Measurements from ENCODE around the gene PROCA1. TPM values are rescaled to one million over a fixed set of nuclear protein-coding genes. Genes with fewer than 3 reads are reported as not detected.

PROCA1 gene
- total and polyA plus RNA-seq, 2 of the 13 experiments (the other 11 are each of a cell fraction or from before 2014, with no cell fraction given), result 0.73 to 1.5 TPM

DNA sequence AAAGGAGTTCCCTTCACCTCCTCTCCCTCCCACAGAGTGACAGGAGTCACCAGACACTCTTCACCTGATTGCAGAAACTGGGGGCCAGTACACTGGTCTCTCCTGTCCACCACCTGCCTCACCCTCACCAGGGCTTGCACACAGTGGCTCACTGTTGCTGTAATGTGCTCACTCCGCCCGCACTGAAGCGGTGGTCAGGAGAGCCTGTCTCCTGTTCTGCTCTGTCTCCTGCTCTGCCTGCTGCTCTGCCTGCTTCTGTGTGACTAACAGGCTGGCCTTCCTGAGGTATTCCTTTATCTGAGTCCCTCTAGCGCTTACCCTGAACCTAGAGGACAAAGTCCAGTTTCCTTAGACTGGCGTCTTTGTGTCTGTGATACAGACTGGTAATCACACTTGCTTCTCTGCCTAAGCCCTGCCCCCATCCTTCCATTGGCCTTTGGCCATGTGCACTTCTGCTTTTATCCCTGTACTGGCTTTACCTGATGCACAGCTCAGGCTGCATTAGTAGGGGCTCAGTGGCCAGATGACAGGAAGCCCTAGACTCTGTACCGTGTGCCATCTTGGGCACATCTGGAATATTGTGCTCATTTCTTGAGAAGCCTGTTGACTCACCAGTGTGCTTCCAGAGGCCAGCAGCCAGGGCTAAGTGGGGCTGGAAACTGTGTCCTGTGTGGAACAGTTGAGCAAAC lies 13.3 kb downstream of the PROCA1 start (continued):
- TF ChIP-seq AHDC1 (CRISPR knock-in tag; IDR thresholded peaks at IDR 0.05; ENCODE audit: borderline replicate concordance) (peak; percentile 47; the same call in 1 of the 2 replicates), EED (CRISPR knock-in tag; IDR thresholded peaks at IDR 0.05) (0 out of 2 replicates have a peak, but pooled peaks have one; percentile 34), HIVEP1 (CRISPR knock-in tag; IDR thresholded peaks at IDR 0.05) (peak; percentile 37; the same call in 1 of the 2 replicates), ARID4A (CRISPR knock-in tag; IDR thresholded peaks at IDR 0.05; ENCODE audit: borderline replicate concordance) (peak; percentile 93; the same call in 1 of the 2 replicates), MYPOP (CRISPR knock-in tag; IDR thresholded peaks at IDR 0.05) (no peak), ELF1 (CRISPR knock-in tag; IDR thresholded peaks at IDR 0.05) (peak; percentile 53), ZMAT5 (CRISPR knock-in tag; IDR thresholded peaks at IDR 0.05; ENCODE audit: borderline replicate concordance, low read depth) (no peak), ZNF788 (CRISPR knock-in tag; IDR thresholded peaks at IDR 0.05; ENCODE audit: borderline replicate concordance) (peak; percentile 83; the same call in 1 of the 2 replicates), FOXK2 (IDR thresholded peaks at IDR 0.05) (peak; percentile 56; the same call in 1 of the 2 replicates), ZNF225 (CRISPR knock-in tag; IDR thresholded peaks at IDR 0.05) (no peak), GATAD2A (CRISPR knock-in tag; IDR thresholded peaks at IDR 0.05) (peak; percentile 96), NBN (conservative IDR thresholded peaks at IDR 0.05) (no peak), TBL1XR1 (IDR thresholded peaks at IDR 0.05; ENCODE audit: borderline replicate concordance, low read length, partially characterized antibody) (peak; percentile 67), KDM2A (CRISPR knock-in tag; IDR thresholded peaks at IDR 0.05; ENCODE audit: borderline replicate concordance, low read depth) (peak; percentile 69), RFXAP (CRISPR knock-in tag; IDR thresholded peaks at IDR 0.05; ENCODE audit: borderline replicate concordance) (no peak; the same call in 1 of the 2 replicates), SP5 (CRISPR knock-in tag; IDR thresholded peaks at IDR 0.05; ENCODE audit: borderline replicate concordance, low read depth) (peak; percentile 64), HMG20A (CRISPR knock-in tag; IDR thresholded peaks at IDR 0.05; ENCODE audit: borderline replicate concordance) (peak; percentile 79; the same call in 1 of the 2 replicates)
- TF ChIP-seq, protein P1, sequence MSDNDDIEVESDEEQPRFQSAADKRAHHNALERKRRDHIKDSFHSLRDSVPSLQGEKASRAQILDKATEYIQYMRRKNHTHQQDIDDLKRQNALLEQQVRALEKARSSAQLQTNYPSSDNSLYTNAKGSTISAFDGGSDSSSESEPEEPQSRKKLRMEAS (IDR thresholded peaks at IDR 0.05), result peak; percentile 91

All from HepG2 (cell line).